Suprapubic skin (tissue), 4 donors: Measurements from ENCODE around the gene OR2B6. TPM values are rescaled to one million over a fixed set of nuclear protein-coding genes. Genes with fewer than 3 reads are reported as not detected.
"Not testable (repeated sequence)": the region's sequence is repeated elsewhere in the genome, so short reads cannot be mapped to it uniquely, and the experiment has no call there.

Experiments used
- DNase-seq, 2 donors: peaks; one replicate each; pipeline ENCODE4 v3.0.0-alpha.2; 2019; ENCODE audit warnings: low spot score in 2 of 2
- H3K27ac ChIP-seq: fragments of 200-600 bp; sonication (generic); one replicate; pipeline ENCODE4 v1.5.1; 2019
- H3K27me3 ChIP-seq: fragments of 200-600 bp; sonication (generic); one replicate; pipeline ENCODE4 v1.5.1; 2019
- H3K36me3 ChIP-seq: fragments of 200-600 bp; sonication (generic); one replicate; pipeline ENCODE4 v1.5.1; 2019
- H3K4me1 ChIP-seq: fragments of 200-600 bp; sonication (generic); one replicate; pipeline ENCODE4 v1.5.1; 2019
- H3K4me3 ChIP-seq: fragments of 200-600 bp; sonication (generic); one replicate; pipeline ENCODE4 v1.5.1; 2019; ENCODE audit warnings: mild to moderate bottlenecking
- H3K9me3 ChIP-seq: fragments of 200-600 bp; sonication (generic); one replicate; pipeline ENCODE4 v1.5.1; 2019
- CTCF ChIP-seq, 2 donors: fragments of 200-600 bp in 1 of 2; fragments of 450-650 bp in 1 of 2; sonication (generic) in 1 of 2; IDR thresholded peaks; one replicate each; pipeline ENCODE4 v1.5.1; 2016 to 2019; ENCODE audit warnings: antibody characterized with exemption in 2 of 2, mild to moderate bottlenecking in 1 of 2, moderate library complexity in 1 of 2
- EP300 ChIP-seq: sonication (generic); formaldehyde crosslinking; IDR thresholded peaks from one replicate; pipeline ENCODE4 v1.6.1; 2017; ENCODE audit warnings: antibody characterized with exemption
- POLR2A ChIP-seq, 2 donors: fragments of 450-650 bp; IDR thresholded peaks; one replicate each; pipeline ENCODE4 v1.6.1; 2017; ENCODE audit warnings: antibody characterized with exemption in 2 of 2, mild to moderate bottlenecking in 2 of 2, moderate library complexity in 2 of 2
- POLR2AphosphoS5 ChIP-seq, 3 donors: sonication (generic); formaldehyde crosslinking; IDR thresholded peaks; one replicate each; pipeline ENCODE4 v1.6.1; 2017; ENCODE audit warnings: antibody characterized with exemption in 3 of 3
- WGBS: methylation state at CpG from one replicate; pipeline ENCODE4 v1.1.5; 2018; 5-methylcytosine and 5-hydroxymethylcytosine counted together
- total RNA-seq, 4 donors: library from RNA; depleted of rRNA; stranded (reverse); fragments of >200 nt; gene quantifications; one replicate each; pipeline ENCODE4 v1.1.0, GENCODE V29; 2016

OR2B6 gene
- total RNA-seq, 4 donors from 2014 or later, result not detected

- Histone ChIP-seq H3K4me1 (no peaks in the 10 kb centered on the region), H3K27ac (no peak overlapping the region), H3K36me3 (no peaks in the 10 kb centered on the region), H3K27me3 (peaks cover 7% of the 10 kb centered on the region), H3K4me3 (no peak overlapping the region), H3K9me3 (no peaks in the 10 kb centered on the region)
- TF ChIP-seq POLR2A (IDR thresholded peaks at IDR 0.05) (no peak), POLR2AphosphoS5 (IDR thresholded peaks at IDR 0.05) (no peak), CTCF (IDR thresholded peaks at IDR 0.05) (no peak), EP300 (no peak)
- no peak for DNase-seq
- 83% methylated on average over 2 of the region's 2 CpGs for WGBS
Observed at GRCh38 chr6:27931209-27931608, 25.8 kb upstream of the OR2B6 start.

DNA sequence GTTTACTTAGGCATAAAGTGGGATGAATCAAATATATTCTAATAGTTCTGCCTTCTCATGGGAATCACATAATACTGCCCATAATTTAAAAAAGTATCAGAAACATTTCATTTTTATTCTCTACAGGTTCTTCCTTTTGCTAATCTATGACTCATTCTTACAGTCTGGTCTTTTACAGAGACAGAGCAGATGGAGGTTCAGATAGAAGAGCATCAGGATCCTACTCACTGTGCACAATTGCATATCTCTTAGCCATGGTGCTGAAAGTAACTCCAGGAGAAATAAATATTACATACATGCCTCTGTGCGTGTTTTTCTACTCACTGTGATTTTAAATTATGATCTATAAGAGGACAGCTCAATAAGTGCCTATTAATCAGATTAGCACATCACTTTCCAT lies 16.3 kb upstream of the OR2B6 start:
- TF ChIP-seq POLR2AphosphoS5 (IDR thresholded peaks at IDR 0.05), result no peak
- TF ChIP-seq CTCF (IDR thresholded peaks at IDR 0.05), result no peak
- TF ChIP-seq POLR2A (IDR thresholded peaks at IDR 0.05), result no peak
- TF ChIP-seq EP300, result no peak
- no peak for DNase-seq
- H3K4me1 ChIP-seq, result no peaks in the 10 kb centered on the region
- no peaks in the 10 kb centered on the region for H3K9me3 ChIP-seq
- peaks cover 8% of the 10 kb centered on the region for H3K27me3 ChIP-seq
- H3K27ac ChIP-seq, result no peak overlapping the region
- no peaks in the 10 kb centered on the region for H3K36me3 ChIP-seq
- no peak overlapping the region for H3K4me3 ChIP-seq
- WGBS, result 72% methylated on average over 1 of the region's 1 CpG

DNA sequence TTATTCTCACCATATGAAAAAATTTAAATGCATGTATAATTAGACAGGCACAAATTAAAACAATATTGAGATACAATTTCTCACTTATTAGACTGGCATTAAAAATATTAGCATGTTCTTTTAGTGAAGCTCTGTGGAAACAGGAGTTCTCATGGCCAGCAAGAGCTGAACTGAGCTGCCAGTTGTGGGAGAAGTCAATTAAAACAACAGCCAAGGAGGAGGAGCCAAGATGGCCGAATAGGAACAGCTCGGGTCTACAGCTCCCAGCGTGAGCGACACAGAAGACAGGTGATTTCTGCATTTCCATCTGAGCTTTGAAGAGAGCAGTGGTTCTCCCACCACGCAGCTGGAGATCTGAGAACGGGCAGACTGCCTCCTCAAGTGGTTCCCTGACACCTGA lies 14.0 kb upstream of the OR2B6 start:
- not testable (repeated sequence) for H3K9me3 ChIP-seq, H3K27me3 ChIP-seq, H3K27ac ChIP-seq, H3K36me3 ChIP-seq, H3K4me1 ChIP-seq, DNase-seq, H3K4me3 ChIP-seq
- WGBS, result 32% methylated on average over 6 of the region's 6 CpGs

GRCh38 chr6:27948237-27948636 lies 8.8 kb upstream of the OR2B6 start:
- 83% methylated on average over 1 of the region's 1 CpG for WGBS
- H3K4me3 ChIP-seq, result no peak overlapping the region
- TF ChIP-seq CTCF (IDR thresholded peaks at IDR 0.05), result no peak
- TF ChIP-seq POLR2A (IDR thresholded peaks at IDR 0.05), result no peak
- TF ChIP-seq EP300, result no peak
- no peak for TF ChIP-seq POLR2AphosphoS5 (IDR thresholded peaks at IDR 0.05)
- H3K4me1 ChIP-seq, result no peaks in the 10 kb centered on the region
- no peaks in the 10 kb centered on the region for H3K9me3 ChIP-seq
- no peaks in the 10 kb centered on the region for H3K36me3 ChIP-seq
- DNase-seq, result no peak
- no peak overlapping the region for H3K27ac ChIP-seq
- H3K27me3 ChIP-seq, result peaks cover under 1% of the 10 kb centered on the region

- TF ChIP-seq EP300 (no peak), POLR2AphosphoS5 (IDR thresholded peaks at IDR 0.05) (no peak), CTCF (IDR thresholded peaks at IDR 0.05) (no peak), POLR2A (IDR thresholded peaks at IDR 0.05) (no peak)
- Histone ChIP-seq H3K4me1 (no peaks in the 10 kb centered on the region), H3K27ac (no peak overlapping the region), H3K4me3 (no peak overlapping the region), H3K27me3 (peaks cover 3% of the 10 kb centered on the region), H3K9me3 (no peaks in the 10 kb centered on the region), H3K36me3 (no peaks in the 10 kb centered on the region)
- no peak for DNase-seq
- whole genome bisulfite sequencing, result 58% methylated on average over 1 of the region's 1 CpG
Observed at GRCh38 chr6:27951040-27951439, 6.0 kb upstream of the OR2B6 start.

DNA sequence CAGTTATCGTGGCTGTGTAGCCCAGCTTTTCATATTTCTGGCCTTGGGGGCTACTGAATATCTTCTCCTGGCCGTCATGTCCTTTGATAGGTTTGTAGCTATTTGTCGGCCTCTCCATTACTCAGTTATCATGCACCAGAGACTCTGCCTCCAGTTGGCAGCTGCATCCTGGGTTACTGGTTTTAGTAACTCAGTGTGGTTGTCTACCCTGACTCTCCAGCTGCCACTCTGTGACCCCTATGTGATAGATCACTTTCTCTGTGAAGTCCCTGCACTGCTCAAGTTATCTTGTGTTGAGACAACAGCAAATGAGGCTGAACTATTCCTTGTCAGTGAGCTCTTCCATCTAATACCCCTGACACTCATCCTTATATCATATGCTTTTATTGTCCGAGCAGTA lies 475 bp downstream of the OR2B6 start:
- H3K27me3 ChIP-seq, result peaks cover 3% of the 10 kb centered on the region
- no peak for TF ChIP-seq POLR2A (IDR thresholded peaks at IDR 0.05)
- no peak for TF ChIP-seq CTCF (IDR thresholded peaks at IDR 0.05)
- TF ChIP-seq EP300, result no peak
- no peak for TF ChIP-seq POLR2AphosphoS5 (IDR thresholded peaks at IDR 0.05)
- H3K4me3 ChIP-seq, result no peak overlapping the region
- no peaks in the 10 kb centered on the region for H3K4me1 ChIP-seq
- 76% methylated on average over 4 of the region's 4 CpGs for WGBS
- DNase-seq, result no peak
- H3K36me3 ChIP-seq, result no peaks in the 10 kb centered on the region
- H3K27ac ChIP-seq, result no peak overlapping the region
- H3K9me3 ChIP-seq, result no peaks in the 10 kb centered on the region
